Cardiac fibroblast (primary cell): ENCODE results near the gene NHS.

ENCODE experiments used
- DNase-seq, 2 donors: peaks; one replicate each; pipeline versions ENCODE4 v3.0.0 to v3.0.0-alpha.2; 2010; ENCODE audit warnings: low read depth in 2 of 2
- H3K4me3 ChIP-seq, 2 donors: replicated peaks in 1 of 2; 1 replicate in 1 of 2; 2 replicates in 1 of 2; pipeline ENCODE4 v1.5.1; 2011; ENCODE audit warnings: low read depth in 2 of 2, low read length in 2 of 2, mild to moderate bottlenecking in 2 of 2, moderate library complexity in 1 of 2
- CTCF ChIP-seq: IDR thresholded peaks from one replicate; pipeline ENCODE4 v1.5.1; 2011; ENCODE audit warnings: low read depth, mild to moderate bottlenecking, low read length, inconsistent platforms

Gene NHS

DNA sequence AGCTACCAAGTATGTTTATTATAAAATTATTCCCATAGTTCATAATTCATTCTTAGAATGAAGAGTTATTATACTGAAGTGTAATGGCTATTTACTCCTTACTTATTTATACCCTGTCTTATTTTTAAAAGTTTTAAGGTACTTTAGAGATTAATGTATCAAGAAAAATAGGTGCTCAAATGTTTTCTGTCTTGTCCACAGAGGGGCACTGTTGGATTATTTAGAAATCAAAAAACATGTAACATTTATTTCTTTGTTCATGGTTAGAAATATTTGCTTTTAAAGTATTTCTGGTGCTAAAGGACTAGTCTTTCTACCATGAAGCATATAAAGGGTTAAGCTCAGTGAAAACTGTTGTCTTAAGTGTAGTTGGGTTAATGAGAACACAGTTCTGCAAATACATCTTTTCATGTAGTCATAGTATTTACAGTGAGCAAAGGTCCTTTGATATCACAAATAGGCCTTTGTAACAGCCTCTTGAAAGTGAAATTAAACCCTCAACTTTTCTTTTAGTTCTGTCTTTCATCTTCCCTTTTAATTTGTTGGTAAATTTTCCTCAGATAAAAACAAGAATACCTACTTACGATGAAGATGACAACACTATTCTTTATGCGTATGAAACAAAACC, 370.0 kb downstream of the NHS start:
- TF ChIP-seq CTCF = peak; percentile 10
- peak; percentile 22 to 29 for DNase-seq
- H3K4me3 ChIP-seq = no peak overlapping the region

DNA sequence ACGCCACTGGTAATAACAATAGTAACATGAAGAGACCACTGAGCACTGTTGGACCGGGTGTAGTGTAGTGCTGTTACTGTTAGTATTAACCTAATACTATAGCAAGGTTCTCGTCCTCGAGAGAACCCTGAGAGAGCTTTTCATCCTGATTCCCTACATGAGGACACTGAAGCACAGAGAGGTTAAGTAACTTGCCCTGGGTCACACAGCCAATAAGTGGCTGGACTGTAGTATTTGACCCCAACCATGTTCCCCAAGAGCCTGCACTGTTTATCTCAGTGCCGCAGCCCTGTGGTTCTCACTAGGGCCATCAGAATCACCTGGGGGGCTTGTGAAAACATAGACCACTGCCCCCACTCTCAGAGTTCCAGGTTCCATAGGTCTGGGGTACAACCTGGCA, 372.7 kb downstream of the NHS start:
- no peak for DNase-seq
- H3K4me3 ChIP-seq = no peak overlapping the region
- no peak for TF ChIP-seq CTCF

DNA sequence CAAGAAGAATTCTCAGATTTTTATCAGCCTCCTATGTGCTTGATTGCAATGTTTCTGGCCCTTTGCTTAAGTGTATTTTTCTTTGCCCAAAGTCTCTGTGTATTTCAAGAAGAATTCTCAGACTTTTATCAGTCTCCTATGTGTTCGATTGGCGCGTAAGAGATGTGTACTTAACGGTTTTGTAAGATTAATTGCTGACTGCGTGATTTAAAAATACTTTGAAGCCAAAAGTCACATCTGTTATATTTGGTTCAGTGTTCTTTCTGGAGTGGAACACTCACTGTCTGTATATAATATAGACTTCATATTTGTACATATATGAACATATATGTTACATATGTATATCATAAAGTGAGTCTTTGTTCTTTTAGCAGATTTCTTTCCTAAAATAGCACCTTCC, 373.7 kb downstream of the NHS start:
- no peak overlapping the region for H3K4me3 ChIP-seq
- TF ChIP-seq CTCF = no peak

DNA sequence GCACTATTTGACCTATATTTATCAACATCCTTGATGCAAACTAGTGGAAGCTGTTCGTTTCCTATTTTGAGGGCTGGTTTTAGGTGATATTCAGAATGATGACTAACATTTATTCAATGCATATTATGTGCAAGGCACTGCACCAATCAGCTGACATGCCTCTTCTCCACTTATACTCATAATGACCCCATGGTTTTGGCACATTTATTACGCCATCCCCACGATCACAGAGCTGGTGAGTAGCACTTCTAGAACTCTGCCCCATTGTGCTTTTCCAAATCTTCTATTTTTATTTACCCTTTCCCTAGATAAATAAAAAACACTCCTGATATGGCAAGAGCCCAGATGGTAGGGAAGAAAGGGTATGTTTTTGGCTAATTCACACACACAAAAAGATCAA, 375.4 kb downstream of the NHS start:
- peak in 1 of 2 donors; percentile 18 for DNase-seq
- TF ChIP-seq CTCF = no peak
- H3K4me3 ChIP-seq = no peak overlapping the region

More for the DNA sequence above, 373.7 kb downstream of the NHS start:
- no peak for DNase-seq

- TF ChIP-seq CTCF = no peak
- no peak for DNase-seq
- H3K4me3 ChIP-seq = no peak overlapping the region
Measured at GRCh38 chrX:17758382-17758781, 383.4 kb downstream of the NHS start.

DNA sequence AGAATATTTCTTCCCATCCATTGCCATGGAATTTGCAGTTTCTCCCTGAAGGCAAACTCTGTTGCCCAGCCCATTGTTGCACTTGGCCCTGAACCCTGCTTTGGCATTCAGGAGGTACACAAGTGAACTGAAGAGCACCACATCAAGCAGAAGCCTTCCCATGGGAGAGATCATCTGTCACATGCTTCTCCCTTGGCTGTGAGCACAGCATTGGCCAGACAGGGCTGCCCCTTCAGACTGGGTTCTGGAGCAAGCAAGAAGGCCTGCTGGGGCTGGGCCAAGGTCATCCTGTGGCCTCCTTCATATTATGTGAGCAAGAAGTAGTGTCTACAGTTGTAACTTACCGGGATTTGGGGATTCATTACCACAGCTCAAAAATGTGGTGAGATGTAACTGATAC, 385.0 kb downstream of the NHS start:
- H3K4me3 ChIP-seq = no peak overlapping the region
- TF ChIP-seq CTCF = no peak
- no peak for DNase-seq

DNA sequence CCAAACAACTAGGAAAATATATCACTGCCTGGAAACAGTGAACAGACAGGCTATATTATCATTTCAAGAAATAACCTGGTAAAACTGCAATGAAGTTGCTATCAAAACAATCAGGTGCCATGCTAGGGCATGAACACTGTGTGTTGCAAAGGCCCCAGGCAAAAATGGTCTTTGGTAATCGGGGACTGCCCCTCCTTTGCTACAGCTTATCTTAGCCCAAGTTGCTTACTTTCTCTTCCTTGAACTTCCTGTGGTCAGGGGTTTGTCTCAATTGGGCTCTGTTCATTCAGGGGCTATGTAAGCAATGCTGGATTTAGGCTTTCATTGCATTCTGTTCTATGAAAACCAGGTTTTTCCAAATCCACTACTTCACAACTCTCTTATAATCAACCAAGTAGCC, 392.7 kb downstream of the NHS start:
- DNase-seq = no peak
- no peak overlapping the region for H3K4me3 ChIP-seq
- no peak for TF ChIP-seq CTCF
